DMS53 treated with DMSO at 0.1 percent for 48 hours (cell line): ENCODE measurements around the gene TRIM31.

Source experiments
- DNase-seq: peaks from one replicate; lab custom pipeline; 2025; ENCODE audit not compliant: unreplicated experiment; lab: John Stamatoyannopoulos, UW

Gene TRIM31

GRCh38 chr6:30055513-30055912 is 57.4 kb downstream of the TRIM31 start:
- DNase-seq, result no peak

DNA sequence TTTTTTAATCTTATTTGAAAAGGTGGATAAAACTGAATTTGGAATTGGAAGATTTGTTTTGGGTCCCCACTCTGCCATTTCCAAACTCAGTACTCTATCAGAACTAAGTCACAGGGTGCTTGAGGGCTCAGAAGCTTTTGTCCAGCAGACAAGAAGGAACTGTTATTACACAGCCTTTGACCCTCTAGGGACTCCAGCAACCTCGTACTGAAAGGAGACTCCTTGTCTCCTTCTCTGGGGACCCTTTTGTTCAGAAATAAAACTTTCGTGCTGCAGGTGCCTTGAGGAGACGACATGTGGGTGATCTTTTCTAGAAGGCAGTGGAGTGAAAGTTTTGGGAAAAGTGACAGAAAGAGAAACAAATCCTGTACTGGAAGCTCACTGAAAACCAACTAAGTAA is 59.2 kb downstream of the TRIM31 start:
- no peak for DNase-seq
